NCI-H526 treated with DMSO at 0.1 percent for 48 hours (cell line): Measurements from ENCODE around the gene HDHD3.
A peak's percentile ranks its signal among the peaks of the same experiment; 100 is the strongest.
"Not testable (repeated sequence)": the region's sequence is repeated elsewhere in the genome, so short reads cannot be mapped to it uniquely, and the experiment has no call there.

ENCODE experiments used
- DNase-seq: peaks from one replicate; lab custom pipeline; 2025; lab: John Stamatoyannopoulos, UW

HDHD3 gene

DNA sequence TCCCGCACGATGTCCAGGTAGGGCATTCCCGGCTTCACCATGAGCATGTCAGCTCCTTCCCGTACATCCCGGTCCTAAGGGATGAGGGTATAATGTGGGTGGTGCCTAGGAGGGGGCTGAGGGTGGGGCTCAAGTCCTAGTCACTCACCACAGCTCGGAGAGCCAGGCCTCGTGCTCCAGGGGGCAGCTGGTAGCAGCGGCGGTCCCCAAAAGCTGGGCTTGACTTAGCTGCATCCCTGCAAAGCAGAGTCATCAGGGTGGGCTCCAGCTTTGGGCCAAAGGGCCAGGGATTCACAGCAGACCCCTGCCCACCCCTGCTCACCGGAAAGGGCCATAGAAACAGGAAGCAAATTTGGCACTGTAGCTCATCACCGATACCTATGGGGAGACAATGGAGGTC, 12.7 kb upstream of the HDHD3 start:
- DNase-seq, result no peak

DNA sequence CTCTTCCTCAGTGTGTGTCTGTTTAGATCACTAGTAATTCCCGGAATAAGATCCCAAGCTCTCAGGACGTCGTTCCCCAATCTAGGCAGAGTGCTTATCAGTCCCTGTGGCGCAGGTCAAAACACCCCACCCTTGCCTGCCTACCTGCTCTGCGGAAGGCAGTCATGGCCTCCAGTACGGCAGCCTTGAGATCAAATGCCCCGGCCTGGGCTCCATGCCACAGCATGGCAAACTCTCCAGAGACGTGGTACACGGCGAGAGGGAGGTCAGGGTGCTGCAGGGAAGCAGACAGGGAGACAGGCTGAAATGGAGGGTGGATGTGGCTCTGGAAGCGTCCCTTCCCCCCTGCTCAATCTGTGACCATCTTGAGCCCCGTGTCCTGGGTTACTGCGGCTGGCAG, 12.0 kb upstream of the HDHD3 start:
- DNase-seq, result no peak

DNA sequence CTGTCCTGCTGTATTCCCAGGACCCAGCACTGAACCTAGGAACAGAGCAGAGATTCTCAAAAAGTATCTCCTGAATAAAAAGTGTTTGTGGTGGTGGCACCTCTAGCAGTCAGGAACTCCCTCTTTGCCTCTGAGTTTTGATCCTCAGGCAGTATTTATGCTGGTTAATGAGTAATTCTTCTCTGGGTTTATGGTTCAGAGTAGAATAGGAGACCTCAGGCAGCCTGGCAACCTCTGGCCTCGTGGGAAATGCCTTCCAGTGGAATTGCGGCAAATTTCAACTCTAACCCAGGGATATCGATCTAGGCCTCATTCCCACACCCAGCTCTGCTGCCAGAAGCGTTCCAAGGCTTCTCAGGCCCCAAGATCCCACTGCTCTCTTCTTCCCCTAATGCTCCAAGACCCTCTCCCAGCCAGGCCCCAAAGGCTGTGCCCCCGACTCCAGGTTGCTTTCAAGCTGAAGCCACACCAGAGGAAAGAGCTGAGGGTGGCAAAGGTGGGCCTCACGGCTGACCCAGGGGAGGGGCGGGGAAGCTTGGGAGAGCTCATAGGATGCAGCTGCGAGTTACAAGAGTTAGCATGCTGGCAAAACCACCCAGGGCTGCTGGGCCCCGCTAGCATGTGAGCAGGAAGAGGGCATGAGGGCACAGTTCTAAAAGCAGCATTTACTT, 10.9 kb upstream of the HDHD3 start:
- no peak for DNase-seq

DNA sequence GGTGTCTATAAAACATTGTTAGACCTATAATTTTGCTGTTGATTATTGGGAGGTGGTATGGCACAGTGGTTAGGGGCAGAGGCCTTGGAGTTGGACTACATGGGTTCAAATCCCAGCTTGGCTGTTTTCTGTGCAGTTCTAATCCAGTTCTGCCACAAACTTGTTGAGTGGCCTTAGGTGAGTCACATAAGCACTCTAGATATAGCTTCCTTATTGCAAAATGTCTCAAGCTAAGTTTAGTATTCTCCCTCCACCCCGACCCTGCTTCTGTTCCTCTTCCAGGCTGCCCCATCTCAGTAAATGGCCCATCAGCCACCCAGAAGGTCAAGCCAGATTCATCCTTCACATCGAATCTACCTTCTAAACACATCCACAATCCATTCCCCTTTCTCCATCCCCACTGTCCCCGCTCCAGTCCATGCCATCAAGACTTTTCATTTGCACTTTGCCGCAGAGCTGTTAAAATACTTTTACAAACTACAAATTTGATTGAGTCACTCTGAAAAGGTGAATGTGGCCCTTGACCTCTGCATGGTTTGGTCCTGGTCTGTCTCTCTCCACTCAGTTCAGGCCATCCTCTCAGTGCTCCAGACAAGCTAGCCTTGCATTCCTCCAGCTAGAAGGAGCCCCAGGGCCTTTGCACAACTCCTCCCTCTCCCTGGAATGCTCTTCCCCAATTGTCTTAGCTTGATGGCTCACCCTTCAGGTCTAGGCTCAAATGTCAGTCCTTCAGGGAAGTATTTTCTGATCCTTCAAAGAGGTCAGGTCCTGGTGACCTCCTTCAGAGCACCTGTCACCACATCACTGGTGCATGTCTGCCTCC, 10.0 kb upstream of the HDHD3 start:
- DNase-seq, result no peak

DNA sequence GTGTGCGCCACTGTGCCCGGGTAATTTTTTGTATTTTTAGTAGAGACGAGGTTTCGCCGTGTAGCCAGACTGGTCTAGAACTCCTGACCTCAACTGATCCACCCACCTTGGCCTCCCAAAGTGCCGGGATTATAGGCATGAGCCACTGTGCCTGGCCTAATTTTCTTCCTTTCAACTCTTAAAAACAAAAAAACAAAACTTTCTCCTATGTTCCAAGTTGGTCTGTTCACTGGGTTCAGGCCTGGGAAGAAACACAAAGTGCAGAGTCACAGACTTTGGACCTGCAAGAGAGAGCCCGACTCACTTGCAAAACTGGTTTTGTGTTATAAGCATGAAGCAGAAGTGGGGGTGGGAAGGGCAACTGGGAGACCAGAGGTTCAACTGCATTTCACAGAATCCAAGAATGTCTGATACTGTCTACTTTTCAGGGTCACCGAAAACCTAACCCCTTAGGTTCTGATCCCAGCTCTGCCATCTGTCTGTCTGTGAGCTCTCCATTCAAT, 5.2 kb upstream of the HDHD3 start:
- peak; percentile 6 for DNase-seq

DNA sequence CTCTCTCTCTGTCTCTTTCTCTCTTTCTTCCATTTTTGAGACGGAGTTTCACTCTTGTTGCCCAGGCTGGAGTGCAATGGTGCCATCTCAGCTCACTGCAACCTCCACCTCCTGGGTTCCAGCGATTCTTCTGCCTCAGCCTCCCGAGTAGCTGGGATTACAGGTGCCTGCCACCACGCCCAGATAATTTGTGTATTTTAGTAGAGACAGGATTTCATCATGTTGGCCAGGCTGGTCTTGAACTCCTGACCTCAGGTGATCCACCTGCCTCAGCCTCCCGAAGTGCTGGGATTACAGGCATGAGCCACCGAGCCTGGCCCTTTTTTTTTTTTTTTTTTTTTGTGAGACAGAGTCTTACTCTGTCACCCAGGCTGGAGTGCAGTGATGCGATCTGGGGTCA, 4.7 kb upstream of the HDHD3 start:
- not testable (repeated sequence) for DNase-seq

DNA sequence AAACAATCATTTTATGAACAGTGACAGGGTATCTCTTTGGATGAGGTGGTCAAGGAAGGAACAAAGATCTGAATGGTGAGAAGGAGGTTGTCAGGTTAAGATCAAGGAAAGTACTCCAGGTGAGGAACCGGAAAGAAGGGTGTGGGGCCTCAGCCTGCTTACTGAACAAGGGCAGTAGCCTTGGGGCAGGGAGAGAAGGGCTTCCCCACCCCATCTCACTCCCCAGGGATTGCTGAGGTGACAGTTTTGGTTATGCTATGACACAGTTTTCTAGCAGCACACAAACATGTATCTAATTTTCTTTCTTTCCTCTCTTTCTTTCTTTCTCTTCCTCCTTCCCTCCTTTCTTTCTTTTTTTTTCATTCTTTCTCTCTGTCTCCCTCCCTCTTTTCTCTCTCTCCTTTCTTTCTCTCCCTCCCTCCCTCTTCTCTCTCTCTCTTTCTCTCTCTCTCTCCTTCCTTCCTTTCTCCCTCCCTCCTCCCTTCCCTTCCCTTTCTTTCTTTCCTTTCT, 4.1 kb upstream of the HDHD3 start:
- no peak for DNase-seq

DNA sequence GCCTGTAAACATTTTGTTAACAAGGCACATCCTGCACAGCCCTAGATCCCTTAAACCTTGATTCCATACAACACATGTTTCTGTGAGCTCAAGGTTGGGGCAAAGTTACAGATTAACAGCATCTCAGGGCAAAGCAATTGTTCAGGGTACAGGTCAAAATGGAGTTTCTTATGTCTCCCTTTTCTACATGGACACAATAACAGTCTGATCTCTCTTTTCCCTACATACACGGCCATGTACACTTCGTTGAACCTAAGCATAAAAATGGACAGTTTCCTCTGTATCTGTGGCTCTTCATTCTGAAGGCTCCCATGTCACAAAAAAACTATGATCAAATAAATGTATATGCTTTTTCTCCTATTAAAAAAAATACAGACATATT, 3.0 kb upstream of the HDHD3 start:
- DNase-seq, result not testable (repeated sequence)

DNA sequence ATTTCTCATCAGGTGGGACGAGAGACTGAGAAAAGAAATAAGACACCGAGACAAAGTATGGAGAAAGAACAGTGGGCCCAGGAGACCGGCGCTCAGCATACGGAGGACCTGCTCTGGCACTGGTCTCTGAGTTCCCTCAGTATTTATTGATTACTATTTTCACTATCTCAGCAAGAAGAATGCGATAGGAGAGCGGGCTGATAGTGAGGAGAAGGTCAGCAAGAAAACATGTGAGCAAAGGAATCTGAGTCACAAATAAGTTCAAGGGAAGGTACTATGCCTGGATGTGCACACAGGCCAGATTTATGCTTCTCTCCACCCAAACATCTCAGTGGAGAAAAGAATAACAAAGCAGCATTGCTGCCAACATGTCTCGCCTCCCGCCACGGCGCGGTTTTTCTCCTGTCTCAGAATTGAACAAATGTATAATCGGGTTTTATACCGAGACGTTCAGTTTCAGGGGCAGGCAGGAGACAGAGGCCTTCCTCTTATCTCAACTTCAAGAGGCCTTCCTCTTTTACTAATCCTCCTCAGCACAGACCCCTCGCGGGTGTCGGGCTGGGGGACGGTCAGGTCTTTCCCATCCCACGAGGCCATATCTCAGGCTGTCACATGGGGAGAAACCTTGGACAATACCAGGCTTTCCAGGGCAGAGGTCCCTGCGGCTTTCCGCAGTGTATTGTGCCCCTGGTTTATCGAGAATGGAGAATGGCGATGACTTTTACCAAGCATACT, 2.5 kb upstream of the HDHD3 start:
- DNase-seq, result not testable (repeated sequence)

DNA sequence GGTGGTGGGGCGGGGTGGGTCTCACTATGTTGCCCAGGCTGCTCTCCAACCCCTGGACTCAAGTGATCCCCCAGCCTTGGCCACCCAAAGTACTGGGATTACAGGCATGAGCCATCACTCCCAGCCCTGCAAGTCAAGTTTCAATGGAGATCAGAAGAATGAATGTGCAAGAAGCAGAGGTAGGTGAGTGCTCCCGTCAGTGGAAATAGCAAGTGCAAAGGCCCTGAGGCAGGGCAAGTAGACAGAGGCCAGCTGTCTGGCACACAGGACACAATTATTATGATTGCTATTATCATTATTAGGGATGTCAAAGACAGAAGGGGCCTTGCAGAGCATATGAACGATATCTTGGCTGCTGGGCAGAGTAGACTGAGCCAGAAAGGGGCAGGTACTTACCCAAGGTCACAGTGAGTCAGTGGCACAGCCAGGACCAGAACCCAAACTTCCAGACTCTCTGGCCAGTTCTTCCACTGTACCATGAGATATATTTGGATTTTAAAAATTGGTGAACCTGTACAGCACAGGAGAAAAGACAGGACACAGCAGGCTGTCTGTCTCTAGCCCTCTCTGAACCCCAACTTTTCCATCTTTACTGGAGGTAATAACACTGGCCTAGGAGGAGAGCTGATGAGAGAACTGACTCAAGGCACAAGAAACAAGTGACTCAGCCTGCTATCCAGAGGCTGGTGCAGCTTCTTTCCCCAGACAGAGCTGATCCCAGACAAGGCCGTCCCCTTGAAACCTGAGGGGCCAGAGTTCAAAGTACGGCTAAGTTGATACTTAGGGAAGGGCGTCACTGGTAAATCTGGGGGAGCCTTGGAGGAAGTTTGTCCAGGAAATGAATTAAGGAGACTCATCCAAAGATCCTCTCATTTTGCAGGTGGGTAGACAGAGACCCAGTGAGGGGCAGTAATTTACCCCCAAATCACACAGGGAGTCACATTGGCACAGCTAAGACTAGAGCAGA, 1.4 kb downstream of the HDHD3 start:
- no peak for DNase-seq

DNA sequence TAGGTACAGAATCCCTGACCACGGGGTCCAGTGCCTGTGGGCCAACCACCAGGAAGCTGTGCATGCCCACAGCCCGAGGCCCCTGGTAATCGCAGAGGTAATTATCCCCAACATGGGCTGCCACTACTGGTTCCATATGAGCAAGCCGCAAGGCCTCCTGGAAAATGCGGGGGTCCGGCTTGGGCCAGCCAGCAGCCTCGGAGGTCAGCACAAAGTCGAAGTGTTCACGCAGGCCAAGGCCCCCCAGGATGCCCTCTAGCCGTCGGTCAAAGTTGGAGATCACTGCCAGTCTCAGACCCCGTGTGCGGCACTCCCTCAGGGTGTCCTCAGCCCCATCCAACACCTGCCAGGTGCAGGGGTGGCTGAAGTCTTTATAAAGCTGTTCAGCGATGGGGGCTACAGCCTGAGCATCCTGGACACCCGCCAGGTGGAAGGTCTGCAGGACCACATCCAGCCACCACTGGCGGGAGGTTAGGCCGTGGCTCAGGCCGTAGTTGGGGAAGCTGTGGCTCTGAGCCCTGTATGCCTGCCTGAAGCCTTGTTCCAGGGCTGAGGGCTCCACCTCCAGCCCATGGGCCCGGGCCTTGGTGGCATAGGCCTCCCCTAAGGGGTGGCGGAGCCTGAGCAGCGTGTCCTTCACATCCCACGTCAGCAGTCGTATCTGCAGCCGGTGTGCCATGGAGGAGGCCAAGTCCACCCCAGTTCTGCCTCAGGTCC, 3.0 kb downstream of the HDHD3 start:
- no peak for DNase-seq

DNA sequence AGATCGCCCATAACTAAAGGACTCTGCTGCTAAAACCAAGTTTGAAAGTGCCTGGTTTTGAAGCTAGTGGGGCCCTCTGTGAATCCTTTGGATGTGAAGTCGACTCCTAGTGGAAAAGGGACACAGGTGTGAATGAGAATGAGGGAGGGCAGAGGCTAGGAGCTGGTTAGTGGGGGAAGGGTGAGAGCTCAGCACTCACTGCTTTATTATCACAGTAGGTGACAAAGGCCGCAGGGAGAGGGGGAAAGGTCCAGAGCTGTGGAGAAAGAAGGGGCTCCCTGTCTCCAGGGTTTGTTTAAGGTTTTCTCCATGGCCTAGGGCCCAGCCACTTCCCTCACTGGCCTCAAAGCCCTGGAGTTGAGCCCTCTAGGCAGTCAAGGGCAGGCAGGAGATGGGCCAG, 3.5 kb downstream of the HDHD3 start:
- DNase-seq, result no peak

DNA sequence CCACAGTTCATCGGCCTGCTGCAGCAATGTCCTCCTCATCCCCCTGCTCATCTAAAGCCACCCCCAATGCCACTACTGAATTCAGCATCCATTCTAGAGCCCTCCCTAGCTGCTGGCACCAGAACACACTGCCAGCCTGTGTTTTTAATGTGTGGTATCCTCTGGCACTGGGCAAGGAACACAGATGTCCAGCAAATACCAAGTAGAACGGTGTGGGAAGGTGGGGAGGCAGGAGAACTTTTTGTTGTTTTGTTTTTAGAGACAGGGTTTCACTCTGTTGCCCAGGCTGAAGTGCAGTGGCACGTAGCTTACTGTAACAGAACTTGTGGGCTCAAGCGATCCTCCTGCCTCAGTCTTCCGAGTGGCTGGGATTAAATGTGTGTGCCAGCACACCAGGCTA, 4.7 kb downstream of the HDHD3 start:
- no peak for DNase-seq

DNA sequence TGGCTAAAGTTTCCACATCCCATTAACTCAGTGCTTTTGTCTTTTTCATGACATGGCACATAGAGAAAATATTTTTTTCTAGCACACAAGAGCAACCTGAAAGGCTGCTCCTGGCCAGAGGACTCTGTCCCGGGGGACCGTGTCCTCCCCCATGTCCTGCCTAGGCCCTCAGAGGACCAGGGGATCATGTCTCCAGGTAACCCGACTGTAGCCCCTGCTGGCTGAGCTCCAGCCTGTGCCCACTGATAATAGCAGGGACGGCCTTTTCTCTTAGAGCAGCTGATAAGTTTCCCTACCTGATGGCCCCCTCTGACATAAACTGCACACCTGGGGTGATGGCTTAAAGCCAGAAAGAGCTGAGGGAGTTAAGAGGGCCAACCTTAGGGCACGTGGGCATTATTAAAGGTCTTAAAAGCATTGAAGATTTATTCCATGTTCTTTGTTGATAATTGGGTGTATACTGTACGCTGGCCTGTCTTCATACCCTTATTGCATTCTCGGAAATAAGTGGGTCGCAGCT, 5.9 kb downstream of the HDHD3 start:
- DNase-seq, result no peak

DNA sequence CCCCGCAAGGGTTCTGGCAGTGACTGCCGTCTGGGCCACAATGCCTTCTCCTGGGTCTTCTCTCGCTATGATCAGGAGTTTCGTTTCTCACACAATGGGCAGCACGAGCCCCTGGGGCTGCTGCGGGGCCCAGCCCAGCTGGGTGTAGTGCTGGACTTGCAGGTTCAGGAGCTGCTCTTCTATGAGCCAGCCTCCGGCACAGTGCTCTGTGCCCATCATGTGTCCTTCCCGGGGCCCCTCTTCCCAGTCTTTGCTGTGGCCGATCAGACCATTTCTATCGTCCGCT, 7.0 kb downstream of the HDHD3 start:
- DNase-seq, result no peak

DNA sequence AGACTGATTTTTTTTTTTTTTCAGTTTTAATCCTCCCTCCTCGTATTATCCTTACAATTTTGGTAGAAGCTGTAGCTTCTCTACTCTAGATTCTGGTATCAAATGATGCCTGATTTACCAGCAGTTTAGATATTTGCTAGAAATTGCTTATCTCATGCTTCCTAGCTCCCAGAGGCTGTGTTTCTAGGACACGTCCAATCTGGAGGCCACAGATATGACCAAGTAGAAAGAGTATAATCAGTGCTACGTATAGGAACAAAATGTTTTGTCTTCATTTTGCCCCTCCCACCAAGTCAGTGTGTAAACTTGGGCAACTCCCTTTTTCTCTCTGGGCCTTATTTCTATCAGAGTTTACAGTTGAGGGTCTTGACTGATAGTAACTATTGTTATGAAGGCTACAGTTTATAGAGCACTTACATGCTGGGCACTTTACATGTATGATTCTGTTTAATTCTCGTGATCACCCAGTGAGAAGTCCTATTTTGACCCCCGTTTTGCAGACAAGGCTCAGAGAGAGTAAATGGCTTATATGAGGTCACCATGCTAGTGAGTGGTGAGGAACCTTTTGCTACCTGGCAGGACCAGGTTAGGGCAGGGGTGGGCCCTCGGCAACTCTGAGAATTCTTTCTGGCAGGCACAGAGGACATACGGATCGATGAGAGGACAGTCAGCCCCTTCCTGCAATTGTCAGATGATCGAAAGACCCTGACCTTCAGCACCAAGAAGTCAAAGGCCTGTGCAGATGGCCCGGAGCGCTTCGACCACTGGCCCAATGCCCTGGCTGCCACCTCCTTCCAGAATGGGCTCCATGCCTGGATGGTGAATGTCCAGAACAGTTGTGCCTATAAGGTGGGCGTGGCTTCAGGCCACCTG, 7.6 kb downstream of the HDHD3 start:
- DNase-seq, result no peak

DNA sequence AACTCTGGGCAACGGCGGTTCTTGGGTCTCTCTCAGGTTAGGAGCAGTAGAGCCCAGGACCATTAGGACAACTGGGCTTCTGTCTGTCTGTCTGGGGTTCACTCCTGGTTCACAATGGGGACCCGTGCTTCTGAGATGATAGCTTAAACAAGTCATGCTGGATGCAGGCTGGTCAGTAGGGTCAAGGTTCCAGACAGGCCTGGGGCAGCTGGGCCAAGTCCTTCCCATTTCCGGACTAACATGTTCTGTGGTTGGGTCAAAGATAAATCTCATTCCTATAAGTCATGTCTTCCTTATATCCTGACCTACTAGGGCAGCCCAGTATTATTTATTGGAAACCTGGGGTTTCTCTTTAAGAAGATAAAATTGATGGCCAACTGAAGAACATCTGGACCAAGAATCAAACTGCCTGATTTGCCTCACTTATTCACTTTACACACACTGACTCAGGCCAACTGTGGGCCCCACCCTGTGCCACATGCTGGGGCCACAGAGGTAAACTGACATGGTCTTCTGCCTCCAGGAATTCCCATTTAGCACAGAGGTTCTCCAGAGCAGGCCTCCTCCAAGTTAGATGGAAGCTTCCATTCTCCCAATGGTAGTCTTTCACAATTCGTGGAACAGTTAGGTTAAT, 8.3 kb downstream of the HDHD3 start:
- no peak for DNase-seq

DNA sequence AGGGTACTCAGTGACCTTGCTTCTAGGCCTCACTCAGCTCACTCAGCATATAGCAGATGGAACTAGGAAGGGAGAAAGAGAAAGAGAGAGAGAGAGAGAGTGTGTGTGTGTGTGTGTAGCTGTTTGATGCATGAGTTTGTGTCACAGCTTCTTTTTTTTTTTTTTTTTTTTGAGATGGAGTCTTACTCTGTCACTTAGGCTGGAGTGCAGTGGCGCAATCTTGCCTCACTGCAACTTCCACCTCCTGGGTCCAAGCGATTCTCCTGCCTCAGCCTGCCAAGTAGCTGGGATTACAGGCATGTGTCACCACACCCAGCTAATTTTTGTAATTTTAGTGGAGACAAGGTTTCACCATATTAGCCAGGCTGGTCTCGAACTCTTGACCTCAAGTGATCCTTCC, 11.1 kb downstream of the HDHD3 start:
- not testable (repeated sequence) for DNase-seq

DNA sequence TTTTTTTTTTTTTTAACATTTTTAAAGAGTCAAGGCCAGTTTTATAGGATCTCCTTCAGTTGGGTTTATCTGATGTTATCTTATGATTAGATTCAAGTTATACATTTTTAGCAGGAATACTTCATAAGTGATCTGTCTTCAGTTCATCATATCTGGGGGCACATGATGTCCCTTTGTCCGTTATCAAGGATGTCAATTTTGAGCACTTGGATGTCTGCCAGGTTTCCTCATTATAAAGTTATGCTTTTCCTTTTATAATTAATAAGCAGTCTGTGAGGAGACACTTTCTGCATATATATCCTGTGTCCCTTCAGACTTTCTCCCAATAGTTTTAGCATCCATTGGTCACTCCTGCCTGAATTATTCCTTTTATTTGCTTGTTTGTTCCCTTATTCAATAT, 11.8 kb downstream of the HDHD3 start:
- no peak for DNase-seq
